Measurements from ENCODE around the gene SIK3.

The SIK3 gene

DNA sequence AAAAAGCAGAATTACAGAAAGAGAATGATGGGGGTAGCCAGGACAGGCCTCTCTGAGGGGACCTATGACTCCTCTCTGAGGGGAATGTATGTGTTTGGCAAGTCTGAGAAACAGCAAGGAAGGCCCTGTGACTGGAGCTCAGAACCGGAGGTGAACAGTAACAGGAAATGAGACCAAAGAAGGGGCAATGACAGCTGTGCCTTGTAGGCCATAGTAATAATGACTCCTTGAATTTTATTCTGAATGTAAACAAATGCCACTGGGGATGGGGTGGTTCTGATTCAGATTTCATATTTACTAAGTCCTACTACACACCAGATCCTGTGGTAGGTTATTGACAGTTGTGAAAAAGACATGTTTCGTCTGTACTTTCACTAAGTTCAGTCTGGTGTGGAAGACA, 208.0 kb downstream of the SIK3 start:
- peak in 1 of 6 experiments; percentile 3 for DNase-seq

- no peak for DNase-seq
These were observed 209.2 kb downstream of the SIK3 start for GRCh38 chr11:116888884-116889549.

- no peak for DNase-seq
These were observed 210.2 kb downstream of the SIK3 start for GRCh38 chr11:116888024-116888423.

GRCh38 chr11:116885951-116886655, 212.1 kb downstream of the SIK3 start:
- DNase-seq = no peak

DNA sequence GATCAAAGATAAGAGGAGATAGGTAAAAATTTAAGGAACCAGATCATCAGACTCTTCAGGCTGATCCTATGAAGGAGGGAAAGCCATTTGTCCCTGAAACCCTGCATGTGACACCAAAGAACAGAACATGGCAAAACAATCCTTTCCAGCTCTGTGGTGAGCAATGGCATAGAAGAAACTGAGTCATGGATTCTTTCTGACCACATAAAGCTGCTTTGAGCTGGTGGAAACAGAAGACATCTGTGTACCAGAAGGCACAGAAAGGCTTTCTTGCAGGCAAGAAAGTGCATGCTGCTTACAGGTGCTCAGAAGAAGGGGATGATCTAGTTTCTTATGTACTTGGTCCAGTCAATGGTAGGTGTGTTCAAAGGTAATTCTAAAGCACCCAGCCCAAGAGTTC, 215.8 kb downstream of the SIK3 start:
- DNase-seq = no peak

DNA sequence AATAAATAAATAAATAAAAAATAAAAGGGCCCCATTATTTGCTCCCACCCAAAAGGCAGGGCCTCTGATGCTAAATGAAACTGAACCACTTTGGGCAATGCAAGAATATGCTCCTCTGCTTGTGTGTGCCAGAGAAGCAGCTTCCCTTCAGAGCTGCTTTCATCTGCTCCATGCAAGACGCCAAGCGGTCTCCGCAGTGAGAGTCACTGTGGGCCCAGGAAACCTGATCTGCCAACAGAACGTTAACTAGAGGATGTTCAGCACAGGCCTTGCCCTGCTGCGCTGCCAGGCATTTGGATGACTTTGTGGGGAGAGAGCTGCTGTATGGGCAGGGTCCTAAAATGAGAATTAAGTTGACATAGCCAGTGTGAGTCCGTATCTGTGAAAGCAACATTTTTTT, 217.1 kb downstream of the SIK3 start:
- no peak for DNase-seq

DNA sequence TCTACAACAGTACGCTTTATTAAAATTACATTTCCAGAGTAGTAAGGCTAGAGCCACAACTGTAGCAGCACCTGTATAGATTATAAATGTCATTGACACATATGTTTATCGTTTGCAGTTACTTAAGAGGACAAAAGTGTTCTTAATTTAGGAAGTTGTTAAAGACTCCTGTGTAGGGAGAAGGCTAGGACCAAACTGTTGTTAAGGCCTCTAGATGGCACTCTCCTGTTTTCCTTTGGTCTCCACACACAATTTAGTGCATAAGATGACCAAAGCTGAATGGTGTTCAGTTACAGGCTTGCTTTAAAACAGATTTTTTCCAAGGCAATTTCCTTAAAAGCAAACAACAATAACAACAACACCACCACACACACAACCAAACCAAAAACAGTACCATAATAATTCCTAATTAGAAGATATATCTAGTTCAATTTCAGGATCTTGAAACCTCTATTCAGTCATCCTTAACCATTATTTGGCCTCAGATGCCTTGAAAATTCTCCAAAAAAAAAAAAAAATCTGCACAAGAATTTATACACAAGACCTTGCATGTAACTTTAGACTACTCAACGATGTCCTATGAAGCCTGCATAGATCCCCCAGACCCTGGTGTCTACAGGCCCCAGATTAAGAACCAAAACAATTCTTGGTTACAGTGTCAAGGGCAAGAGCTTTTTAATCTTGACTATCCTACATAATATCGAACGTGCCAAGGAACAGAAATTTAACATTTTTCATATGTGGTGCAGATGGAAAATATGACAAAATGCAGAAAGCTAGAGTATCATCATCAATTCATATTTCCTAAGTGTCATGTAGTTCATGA, 218.2 kb downstream of the SIK3 start:
- peak in 3 of 6 experiments; percentile 14 to 36 (median 27) for DNase-seq

- no peak for DNase-seq
These were observed 221.6 kb downstream of the SIK3 start for GRCh38 chr11:116876656-116877055.

- DNase-seq = no peak
These were observed 223.0 kb downstream of the SIK3 start for GRCh38 chr11:116875194-116875593.

GRCh38 chr11:116874251-116874650, 224.0 kb downstream of the SIK3 start:
- no peak for DNase-seq

GRCh38 chr11:116873381-116873780, 224.8 kb downstream of the SIK3 start:
- DNase-seq = no peak

DNA sequence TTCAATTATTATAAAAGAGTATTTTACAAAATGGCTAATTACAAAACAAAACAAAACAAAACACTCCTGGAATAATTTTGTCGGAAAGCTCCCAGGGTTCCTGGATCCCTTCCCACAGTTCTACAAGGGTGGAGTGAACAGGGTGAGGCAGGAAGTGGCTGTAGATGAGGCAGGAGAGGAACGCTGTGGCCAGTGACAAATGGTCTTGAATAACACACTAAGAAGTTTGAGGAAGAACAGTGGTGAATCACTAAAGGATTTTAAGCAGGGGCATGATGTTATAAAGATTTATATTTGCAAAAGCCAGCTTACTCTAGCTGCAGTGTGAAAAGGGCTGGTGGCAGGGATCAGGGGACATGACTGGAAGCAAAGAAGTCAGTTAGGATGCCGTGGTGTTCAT, 227.0 kb downstream of the SIK3 start:
- DNase-seq = no peak

DNA sequence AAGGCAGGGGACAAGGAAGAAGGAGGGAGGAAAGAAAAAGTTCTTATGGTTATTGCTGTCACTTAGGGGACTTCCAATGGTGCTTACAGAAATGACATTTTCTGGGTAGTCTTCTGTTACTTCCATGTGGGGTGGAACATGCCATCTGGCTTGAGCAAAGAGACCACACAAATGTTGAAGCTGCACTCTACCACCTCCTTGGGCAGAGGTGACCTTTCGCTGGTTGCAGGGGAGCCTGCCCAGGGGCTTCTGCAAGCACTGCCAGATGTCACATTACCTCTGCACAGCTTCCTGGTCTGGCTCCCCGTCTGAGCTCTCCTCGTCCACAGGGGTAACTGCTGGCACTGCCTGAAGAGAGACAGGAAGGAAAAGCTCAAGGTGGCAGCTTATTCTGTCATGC, 228.2 kb downstream of the SIK3 start:
- no peak for DNase-seq

DNA sequence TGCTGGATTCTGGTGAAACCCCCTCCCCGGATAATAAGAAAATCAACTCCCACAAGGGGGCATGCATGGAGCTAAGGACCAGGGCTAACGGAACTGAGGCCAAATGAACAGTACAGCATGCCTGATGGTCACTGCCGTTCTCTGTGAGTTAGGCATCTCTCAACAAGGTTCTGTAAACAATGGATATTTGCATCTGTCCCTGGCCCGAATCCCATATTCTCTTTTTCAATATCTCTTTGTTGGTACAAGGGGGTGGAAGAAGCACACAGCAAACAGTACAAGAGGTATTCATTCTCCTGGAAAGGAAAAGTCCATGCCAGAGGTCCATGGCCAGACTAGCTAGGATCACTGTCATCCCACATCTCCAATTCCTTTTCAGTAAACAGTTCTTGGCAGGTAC, 228.6 kb downstream of the SIK3 start:
- no peak for DNase-seq

DNA sequence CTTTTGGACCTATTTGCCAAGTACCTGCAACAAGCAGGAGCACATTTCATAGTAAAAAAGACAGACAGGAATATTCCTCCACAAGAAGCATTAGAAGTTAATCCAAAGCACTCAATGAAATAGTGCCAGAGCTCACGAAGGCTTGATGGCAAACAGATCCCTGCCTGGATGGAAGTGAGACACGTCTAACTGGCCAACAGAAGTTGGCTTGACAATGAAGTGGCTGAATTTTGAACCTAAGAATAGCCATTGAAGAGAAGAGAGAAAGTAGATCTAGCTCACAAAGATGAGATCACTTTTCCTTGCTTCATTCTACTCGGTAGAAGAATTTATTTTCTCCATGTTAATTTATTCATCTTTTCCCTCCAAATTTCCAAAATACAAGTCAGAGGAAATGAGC, 230.2 kb downstream of the SIK3 start:
- no peak for DNase-seq

GRCh38 chr11:116867619-116868018, 230.6 kb downstream of the SIK3 start:
- DNase-seq = no peak

DNA sequence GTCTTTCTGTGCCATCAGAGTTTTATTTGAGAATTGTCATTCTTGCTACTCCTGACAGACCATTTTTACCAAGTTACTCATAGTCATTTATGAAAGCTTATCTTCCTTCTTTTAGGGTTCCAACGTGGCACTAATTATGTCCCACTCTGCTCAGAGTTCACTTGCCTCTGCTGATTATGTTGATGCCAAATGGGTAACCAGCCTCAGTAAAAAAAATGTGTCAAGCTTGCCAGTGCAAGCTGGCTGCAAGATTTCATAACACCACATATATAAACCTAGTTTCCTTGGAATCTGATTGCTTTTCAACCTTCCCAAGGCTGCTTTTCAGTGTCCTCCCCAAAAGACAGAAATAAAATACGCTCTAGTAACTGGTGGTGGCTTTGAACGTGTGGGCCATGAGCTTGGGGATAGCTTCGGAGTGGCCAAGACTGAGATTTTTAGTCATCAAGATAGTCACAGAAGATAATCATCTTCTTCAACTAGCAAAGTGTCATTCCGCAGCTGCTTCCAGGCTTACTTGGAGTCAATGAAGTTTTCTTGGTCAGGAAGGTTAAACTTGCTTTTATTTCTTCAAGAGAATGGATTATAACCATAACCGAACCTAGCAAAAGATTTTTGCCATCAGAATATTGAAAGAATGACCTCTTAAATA, 231.3 kb downstream of the SIK3 start:
- no peak for DNase-seq

GRCh38 chr11:116865696-116866095, 232.5 kb downstream of the SIK3 start:
- DNase-seq = no peak

DNA sequence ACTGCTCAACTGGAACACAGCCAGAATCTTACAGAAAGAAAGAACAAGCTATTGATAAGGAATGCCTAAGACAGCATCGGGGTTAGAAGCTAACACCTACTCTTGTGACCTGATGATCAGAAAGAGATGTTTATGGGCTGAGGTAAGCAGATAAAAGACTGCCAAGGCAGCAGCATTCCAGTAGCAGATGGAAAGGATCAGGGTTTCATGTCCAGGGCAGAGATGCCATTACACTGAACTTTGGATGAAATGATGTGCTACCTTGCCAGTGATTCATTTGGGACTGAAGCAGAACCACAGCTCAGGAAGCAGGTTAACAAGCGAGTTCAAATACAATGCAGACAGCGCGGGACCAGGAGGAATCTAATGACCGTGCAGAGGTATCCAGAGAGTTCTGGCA, 233.7 kb downstream of the SIK3 start:
- no peak for DNase-seq

- DNase-seq = no peak
These were observed 235.3 kb downstream of the SIK3 start for GRCh38 chr11:116862951-116863350.

DNA sequence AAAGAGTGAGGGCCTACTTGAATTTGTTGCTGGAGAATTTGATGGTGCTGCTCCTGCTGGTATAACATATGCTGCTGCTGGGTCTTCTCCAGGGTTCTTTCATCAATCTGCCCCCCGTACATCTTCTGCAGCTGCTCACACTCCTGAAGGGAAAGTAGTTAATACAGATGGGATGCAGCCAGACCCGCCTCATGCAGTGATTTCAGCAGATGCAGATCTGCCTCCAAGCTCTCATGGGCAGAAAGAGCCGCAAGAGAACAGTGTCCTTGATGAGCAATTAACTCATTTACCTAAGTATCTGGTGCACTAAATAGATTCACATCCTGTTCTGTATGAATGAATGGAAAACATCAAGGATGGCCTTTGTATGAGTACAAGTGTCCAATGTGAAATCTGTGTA, 236.0 kb downstream of the SIK3 start:
- DNase-seq = no peak

DNA sequence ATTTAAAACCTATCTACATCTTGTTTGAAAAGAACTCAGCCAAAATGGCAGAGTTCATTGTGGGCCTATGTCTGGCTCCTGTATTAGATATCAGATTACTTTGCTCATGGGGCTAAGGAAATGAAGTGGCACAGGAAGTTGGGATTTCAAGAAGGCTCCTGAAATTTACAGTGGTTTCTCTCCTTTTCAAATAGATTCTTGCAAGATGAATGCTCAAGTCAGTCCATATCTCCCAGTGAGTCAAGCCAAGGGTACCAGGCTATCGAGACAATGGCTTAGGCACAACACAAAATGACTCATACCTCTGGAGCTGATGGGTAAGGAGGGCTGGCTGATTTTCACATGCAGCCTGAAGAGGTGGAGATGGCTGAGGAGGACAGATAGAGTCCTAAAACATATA, 236.7 kb downstream of the SIK3 start:
- DNase-seq = no peak

GRCh38 chr11:116860303-116860702, 237.9 kb downstream of the SIK3 start:
- DNase-seq = no peak

Measured in stimulated activated naive CD4-positive, alpha-beta T cell (primary cell).